GM21447 (cell line): ENCODE measurements around the gene PNPLA1.
"Not testable (repeated sequence)": the region's sequence is repeated elsewhere in the genome, so short reads cannot be mapped to it uniquely, and the experiment has no call there.

Experiments used
- ATAC-seq: cut with Tn5 transposase; IDR thresholded peaks from one replicate; pipeline ENCODE4 v1.9.1; 2021; ENCODE audit not compliant: unreplicated experiment

Gene PNPLA1

GRCh38 chr6:36333171-36333895 lies 63.5 kb downstream of the PNPLA1 start:
- ATAC-seq, result no peak

GRCh38 chr6:36333931-36334725 lies 64.3 kb downstream of the PNPLA1 start:
- no peak for ATAC-seq

DNA sequence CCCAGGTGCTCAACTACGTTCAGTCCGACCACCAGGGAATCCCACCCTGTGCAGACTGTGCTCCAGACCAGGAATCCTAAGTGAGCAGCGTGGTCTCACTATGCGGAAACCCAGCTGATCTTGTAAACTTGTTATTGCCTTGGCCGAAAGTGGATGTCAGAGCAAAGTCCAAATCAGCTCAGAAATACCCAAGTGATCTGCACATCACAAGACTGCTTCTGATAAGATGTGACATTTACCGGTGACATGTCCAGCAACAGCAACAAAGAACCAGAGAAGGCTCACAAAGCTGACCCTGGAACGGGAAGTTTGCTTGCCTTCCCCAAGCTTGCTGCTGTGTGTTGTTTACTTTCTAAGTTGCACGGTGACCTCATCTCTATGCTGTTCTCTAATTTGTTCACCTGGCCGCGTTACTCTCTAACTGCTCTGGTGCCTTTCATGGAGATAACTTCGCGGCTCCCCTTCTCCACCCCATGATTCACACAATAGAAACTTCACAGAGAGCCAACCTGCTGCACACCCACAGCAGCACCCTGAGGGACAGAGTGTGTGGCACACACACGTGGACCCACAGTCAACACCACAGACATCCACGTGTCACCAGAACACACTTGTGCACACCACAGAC lies 65.1 kb downstream of the PNPLA1 start:
- no peak for ATAC-seq

- ATAC-seq, result no peak
Observed at GRCh38 chr6:36335465-36336207, 65.8 kb downstream of the PNPLA1 start.

- ATAC-seq, result no peak
Observed at GRCh38 chr6:36336208-36336710, 66.4 kb downstream of the PNPLA1 start.

- no peak for ATAC-seq
Observed at GRCh38 chr6:36336779-36337241, 67.0 kb downstream of the PNPLA1 start, which contains the start of gene BNIP5. Gene BNIP5 (minus strand): TSS chr6:36336888. CDS start chr6:36330690, 6,198 bp downstream.

GRCh38 chr6:36337814-36338213 lies 68.0 kb downstream of the PNPLA1 start:
- no peak for ATAC-seq

GRCh38 chr6:36338223-36338622 lies 68.4 kb downstream of the PNPLA1 start:
- ATAC-seq, result not testable (repeated sequence)

- ATAC-seq, result no peak
Observed at GRCh38 chr6:36339146-36339545, 69.3 kb downstream of the PNPLA1 start.

DNA sequence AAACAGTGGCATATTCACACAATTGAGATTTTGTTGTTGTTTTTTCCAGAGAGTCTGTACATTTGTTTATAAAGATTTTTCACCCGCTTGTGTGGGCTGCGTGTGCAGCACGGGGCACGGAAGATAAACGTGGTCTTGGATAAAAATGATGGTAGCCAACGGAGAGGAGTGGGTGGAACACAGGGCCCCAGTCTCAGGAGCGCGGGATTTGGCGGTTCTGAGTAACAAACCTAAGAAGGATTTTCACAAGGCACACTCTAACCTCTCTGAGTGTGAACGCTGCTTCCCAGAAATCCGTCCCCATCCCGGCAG lies 70.4 kb downstream of the PNPLA1 start:
- no peak for ATAC-seq

GRCh38 chr6:36340618-36341454 lies 71.0 kb downstream of the PNPLA1 start:
- no peak for ATAC-seq

DNA sequence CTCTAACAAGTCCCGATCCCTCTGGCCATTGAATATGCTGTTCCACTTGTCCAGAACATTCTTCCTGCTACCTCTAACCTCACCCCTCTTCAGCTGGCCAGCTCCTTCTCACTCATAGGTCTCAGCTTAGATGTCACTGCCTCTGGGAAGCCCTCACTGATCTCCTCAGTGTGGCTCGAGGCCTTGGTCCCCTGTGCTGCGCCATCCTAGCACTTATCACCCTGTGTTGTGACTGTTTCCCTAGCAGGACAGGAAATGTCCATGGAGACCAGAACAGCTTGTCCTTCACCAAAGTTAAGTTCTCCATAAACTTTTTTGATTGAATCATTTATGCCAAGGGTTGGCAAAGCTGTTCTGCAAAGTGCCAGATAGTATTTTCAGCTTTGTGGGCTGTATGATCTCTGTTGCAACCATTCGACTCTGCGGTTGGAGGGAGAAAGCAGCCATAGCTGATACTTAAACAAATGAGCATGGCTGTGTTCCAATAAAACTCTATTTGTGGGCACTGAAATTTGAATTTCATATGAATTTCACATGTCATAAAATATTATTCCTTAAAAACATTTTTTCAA lies 73.3 kb downstream of the PNPLA1 start:
- ATAC-seq, result no peak

- ATAC-seq, result no peak
Observed at GRCh38 chr6:36345681-36346466, 76.0 kb downstream of the PNPLA1 start.

- no peak for ATAC-seq
Observed at GRCh38 chr6:36346486-36347273, 76.8 kb downstream of the PNPLA1 start.

- ATAC-seq, result no peak
Observed at GRCh38 chr6:36347621-36348020, 77.8 kb downstream of the PNPLA1 start.

GRCh38 chr6:36349240-36349639 lies 79.4 kb downstream of the PNPLA1 start:
- ATAC-seq, result no peak

DNA sequence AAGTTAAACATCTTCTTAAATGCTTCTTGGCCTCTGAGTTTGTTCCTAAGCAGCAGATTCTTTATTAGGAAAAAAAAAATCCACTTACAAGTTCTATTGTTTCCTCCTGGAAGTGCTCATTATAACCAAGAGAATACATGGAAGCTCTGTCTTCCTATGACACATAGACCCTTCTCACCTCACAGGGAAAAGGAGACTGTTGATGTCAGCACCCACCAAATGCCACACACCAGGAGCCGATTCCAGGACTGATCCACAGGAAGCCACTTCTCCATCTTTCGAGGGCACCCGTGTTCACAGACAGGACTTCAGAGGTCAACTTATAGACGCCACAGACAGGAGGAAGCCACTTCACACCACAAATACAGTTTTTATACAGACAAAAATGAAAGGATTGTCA lies 80.2 kb downstream of the PNPLA1 start:
- ATAC-seq, result no peak
